ENCODE data around the gene CEP164. TPM values are rescaled to one million over a fixed set of nuclear protein-coding genes. Genes with fewer than 3 reads are reported as not detected.

The CEP164 gene
- total and polyA plus RNA-seq, 2 experiments from 2014 or later, result 13.9 to 23.8 TPM

- H3K36me3 ChIP-seq (ENCODE audit: insufficient read depth), result no peaks in the 10 kb centered on the region
- H3K4me1 Mint-ChIP-seq, result no peaks in the 10 kb centered on the region
- ATAC-seq, result no peak
Measured at GRCh38 chr11:117345039-117345438, 17.4 kb downstream of the CEP164 start.

More at GRCh38 chr11:117345039-117345438, 17.4 kb downstream of the CEP164 start:
- Histone ChIP-seq H3K9me2 (ENCODE audit: insufficient read depth) (no peaks in the 10 kb centered on the region), H3K4me2 (no peak overlapping the region), H2AFZ (no peak overlapping the region), H3K4me1 (ENCODE audit: insufficient read depth) (no peaks in the 10 kb centered on the region), H3F3A (replicated peaks; ENCODE audit: low read depth) (no peaks in the 10 kb centered on the region), H4K20me1 (replicated peaks; ENCODE audit: insufficient read depth) (no peaks in the 10 kb centered on the region; the same call in 1 of the 2 replicates), H3K4me3 (no peak overlapping the region), H3K79me2 (replicated peaks; ENCODE audit: insufficient read depth) (no peaks in the 10 kb centered on the region), H3K27me3 (ENCODE audit: insufficient read depth) (no peaks in the 10 kb centered on the region), H3K27ac (ENCODE audit: low read depth) (no peak overlapping the region)
- DNase-seq (ENCODE audit: low spot score), result no peak
- TF ChIP-seq CTCF (conservative IDR thresholded peaks at IDR 0.05; ENCODE audit: low read depth in 2 of 2) (no peak), EZH2phosphoT487 (IDR thresholded peaks at IDR 0.05; ENCODE audit: unreplicated experiment) (no peak), ZNF331 (CRISPR knock-in tag; IDR thresholded peaks at IDR 0.05; ENCODE audit: low read depth) (no peak), NANOG (IDR thresholded peaks at IDR 0.05; ENCODE audit: borderline replicate concordance) (no peak), JUNB (IDR thresholded peaks at IDR 0.05; ENCODE audit: unreplicated experiment) (no peak), REST (IDR thresholded peaks at IDR 0.05; ENCODE audit: unreplicated experiment) (no peak), STAT1 (IDR thresholded peaks at IDR 0.05; ENCODE audit: unreplicated experiment) (no peak), CREB1 (CRISPR knock-in tag; IDR thresholded peaks at IDR 0.05; ENCODE audit: low read depth) (no peak), ZNF114 (CRISPR knock-in tag; IDR thresholded peaks at IDR 0.05) (no peak), POLR2AphosphoS5 (IDR thresholded peaks at IDR 0.05; ENCODE audit: low read depth) (no peak), EZH2 (IDR thresholded peaks at IDR 0.05; ENCODE audit: low read depth, unreplicated experiment) (no peak)
- TF ChIP-seq, protein P1, sequence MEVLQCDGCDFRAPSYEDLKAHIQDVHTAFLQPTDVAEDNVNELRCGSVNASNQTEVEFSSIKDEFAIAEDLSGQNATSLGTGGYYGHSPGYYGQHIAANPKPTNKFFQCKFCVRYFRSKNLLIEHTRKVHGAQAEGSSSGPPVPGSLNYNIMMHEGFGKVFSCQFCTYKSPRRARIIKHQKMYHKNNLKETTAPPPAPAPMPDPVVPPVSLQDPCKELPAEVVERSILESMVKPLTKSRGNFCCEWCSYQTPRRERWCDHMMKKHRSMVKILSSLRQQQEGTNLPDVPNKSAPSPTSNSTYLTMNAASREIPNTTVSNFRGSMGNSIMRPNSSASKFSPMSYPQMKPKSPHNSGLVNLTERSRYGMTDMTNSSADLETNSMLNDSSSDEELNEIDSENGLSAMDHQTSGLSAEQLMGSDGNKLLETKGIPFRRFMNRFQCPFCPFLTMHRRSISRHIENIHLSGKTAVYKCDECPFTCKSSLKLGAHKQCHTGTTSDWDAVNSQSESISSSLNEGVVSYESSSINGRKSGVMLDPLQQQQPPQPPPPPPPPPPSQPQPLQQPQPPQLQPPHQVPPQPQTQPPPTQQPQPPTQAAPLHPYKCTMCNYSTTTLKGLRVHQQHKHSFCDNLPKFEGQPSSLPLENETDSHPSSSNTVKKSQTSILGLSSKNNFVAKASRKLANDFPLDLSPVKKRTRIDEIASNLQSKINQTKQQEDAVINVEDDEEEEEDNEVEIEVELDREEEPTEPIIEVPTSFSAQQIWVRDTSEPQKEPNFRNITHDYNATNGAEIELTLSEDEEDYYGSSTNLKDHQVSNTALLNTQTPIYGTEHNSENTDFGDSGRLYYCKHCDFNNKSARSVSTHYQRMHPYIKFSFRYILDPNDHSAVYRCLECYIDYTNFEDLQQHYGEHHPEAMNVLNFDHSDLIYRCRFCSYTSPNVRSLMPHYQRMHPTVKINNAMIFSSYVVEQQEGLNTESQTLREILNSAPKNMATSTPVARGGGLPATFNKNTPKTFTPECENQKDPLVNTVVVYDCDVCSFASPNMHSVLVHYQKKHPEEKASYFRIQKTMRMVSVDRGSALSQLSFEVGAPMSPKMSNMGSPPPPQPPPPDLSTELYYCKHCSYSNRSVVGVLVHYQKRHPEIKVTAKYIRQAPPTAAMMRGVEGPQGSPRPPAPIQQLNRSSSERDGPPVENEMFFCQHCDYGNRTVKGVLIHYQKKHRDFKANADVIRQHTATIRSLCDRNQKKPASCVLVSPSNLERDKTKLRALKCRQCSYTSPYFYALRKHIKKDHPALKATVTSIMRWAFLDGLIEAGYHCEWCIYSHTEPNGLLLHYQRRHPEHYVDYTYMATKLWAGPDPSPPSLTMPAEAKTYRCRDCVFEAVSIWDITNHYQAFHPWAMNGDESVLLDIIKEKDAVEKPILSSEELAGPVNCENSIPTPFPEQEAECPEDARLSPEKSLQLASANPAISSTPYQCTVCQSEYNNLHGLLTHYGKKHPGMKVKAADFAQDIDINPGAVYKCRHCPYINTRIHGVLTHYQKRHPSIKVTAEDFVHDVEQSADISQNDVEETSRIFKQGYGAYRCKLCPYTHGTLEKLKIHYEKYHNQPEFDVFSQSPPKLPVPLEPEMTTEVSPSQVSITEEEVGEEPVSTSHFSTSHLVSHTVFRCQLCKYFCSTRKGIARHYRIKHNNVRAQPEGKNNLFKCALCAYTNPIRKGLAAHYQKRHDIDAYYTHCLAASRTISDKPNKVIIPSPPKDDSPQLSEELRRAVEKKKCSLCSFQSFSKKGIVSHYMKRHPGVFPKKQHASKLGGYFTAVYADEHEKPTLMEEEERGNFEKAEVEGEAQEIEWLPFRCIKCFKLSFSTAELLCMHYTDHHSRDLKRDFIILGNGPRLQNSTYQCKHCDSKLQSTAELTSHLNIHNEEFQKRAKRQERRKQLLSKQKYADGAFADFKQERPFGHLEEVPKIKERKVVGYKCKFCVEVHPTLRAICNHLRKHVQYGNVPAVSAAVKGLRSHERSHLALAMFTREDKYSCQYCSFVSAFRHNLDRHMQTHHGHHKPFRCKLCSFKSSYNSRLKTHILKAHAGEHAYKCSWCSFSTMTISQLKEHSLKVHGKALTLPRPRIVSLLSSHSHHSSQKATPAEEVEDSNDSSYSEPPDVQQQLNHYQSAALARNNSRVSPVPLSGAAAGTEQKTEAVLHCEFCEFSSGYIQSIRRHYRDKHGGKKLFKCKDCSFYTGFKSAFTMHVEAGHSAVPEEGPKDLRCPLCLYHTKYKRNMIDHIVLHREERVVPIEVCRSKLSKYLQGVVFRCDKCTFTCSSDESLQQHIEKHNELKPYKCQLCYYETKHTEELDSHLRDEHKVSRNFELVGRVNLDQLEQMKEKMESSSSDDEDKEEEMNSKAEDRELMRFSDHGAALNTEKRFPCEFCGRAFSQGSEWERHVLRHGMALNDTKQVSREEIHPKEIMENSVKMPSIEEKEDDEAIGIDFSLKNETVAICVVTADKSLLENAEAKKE (CRISPR knock-in tag; IDR thresholded peaks at IDR 0.05), result no peak
- TF ChIP-seq, protein P2, sequence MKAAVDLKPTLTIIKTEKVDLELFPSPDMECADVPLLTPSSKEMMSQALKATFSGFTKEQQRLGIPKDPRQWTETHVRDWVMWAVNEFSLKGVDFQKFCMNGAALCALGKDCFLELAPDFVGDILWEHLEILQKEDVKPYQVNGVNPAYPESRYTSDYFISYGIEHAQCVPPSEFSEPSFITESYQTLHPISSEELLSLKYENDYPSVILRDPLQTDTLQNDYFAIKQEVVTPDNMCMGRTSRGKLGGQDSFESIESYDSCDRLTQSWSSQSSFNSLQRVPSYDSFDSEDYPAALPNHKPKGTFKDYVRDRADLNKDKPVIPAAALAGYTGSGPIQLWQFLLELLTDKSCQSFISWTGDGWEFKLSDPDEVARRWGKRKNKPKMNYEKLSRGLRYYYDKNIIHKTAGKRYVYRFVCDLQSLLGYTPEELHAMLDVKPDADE (IDR thresholded peaks at IDR 0.05), result no peak
- Mint-ChIP-seq H3K36me3 (ENCODE audit: low read depth) (peaks cover 26% of the 10 kb centered on the region), H3K27ac (no peak overlapping the region), H3K27me3 (ENCODE audit: insufficient read depth, low read depth, poor library complexity) (peaks cover 4% of the 10 kb centered on the region), H3K9me3 (no peaks in the 10 kb centered on the region), H3K4me3 (no peak overlapping the region)
